IPS-20b (cell line): ENCODE measurements around the gene SIRT4.

ENCODE experiments used
- H3K27ac ChIP-seq: one replicate; pipeline ENCODE4 v1.5.1; 2013; ENCODE audit warnings: low read length
- H3K27me3 ChIP-seq: 2 replicates; pipeline ENCODE4 v1.6.1; 2013; ENCODE audit warnings: mild to moderate bottlenecking, low read length, inconsistent platforms; ENCODE audit not compliant: insufficient read depth
- H3K36me3 ChIP-seq: 2 replicates; pipeline ENCODE4 v1.6.1; 2013; ENCODE audit warnings: low read depth, mild to moderate bottlenecking, inconsistent platforms, low read length, moderate library complexity; ENCODE audit not compliant: insufficient read depth
- H3K4me1 ChIP-seq: 2 replicates; pipeline ENCODE4 v1.6.1; 2013; ENCODE audit warnings: mild to moderate bottlenecking, control low read depth, inconsistent platforms, low read length, moderate library complexity; ENCODE audit not compliant: insufficient read depth
- H3K4me3 ChIP-seq: 2 replicates; pipeline ENCODE4 v1.5.1; 2013; ENCODE audit warnings: mild to moderate bottlenecking, low read length, inconsistent platforms
- H3K9ac ChIP-seq: 2 replicates; pipeline ENCODE4 v1.6.1; 2013; ENCODE audit warnings: low read depth, mild to moderate bottlenecking, inconsistent platforms, low read length, moderate library complexity
- H3K9me3 ChIP-seq: 2 replicates; pipeline ENCODE4 v1.6.1; 2013; ENCODE audit warnings: mild to moderate bottlenecking, low read depth, low read length, inconsistent platforms; ENCODE audit not compliant: insufficient read depth

The SIRT4 gene

DNA sequence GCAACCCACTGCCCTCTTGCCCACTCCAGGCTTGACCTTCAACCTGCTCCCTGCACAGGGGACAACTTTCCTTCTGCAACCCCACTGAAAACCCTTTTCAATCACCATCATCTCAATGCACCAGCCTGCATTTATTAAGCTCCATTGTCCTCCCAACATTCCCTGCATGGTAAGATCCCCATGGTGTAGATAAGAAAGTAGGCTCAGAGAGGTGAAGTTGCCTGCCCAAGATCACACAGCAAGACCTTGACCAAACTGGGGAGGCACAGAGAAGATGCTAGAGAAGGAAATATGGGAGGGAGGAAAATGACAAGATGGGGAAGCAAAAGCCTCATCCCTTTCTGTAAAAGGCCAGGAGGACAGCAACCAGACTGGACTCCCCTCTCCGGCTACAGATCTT, 57.0 kb downstream of the SIRT4 start:
- H3K4me1 ChIP-seq = peaks cover 42% of the 10 kb centered on the region
- H3K4me3 ChIP-seq = no peak overlapping the region
- H3K27me3 ChIP-seq = no peaks in the 10 kb centered on the region
- H3K36me3 ChIP-seq = peaks cover 86% of the 10 kb centered on the region
- no peaks in the 10 kb centered on the region for H3K9me3 ChIP-seq
- H3K9ac ChIP-seq = peak overlapping the region; percentile 38; the same call in 1 of the 2 replicates
- no peak overlapping the region for H3K27ac ChIP-seq

- no peaks in the 10 kb centered on the region for H3K27me3 ChIP-seq
- peak overlapping the region; percentile 56 for H3K4me3 ChIP-seq
- H3K9ac ChIP-seq = peak overlapping the region; percentile 79; the same call in 1 of the 2 replicates
- H3K9me3 ChIP-seq = no peaks in the 10 kb centered on the region
- peak overlapping the region; percentile 93 for H3K27ac ChIP-seq
- peaks cover 85% of the 10 kb centered on the region for H3K36me3 ChIP-seq
- H3K4me1 ChIP-seq = peaks cover 45% of the 10 kb centered on the region
Measured at GRCh38 chr12:120361506-120362208, 59.5 kb downstream of the SIRT4 start.
